H1 (cell line): ENCODE measurements around the gene HDAC10. TPM values are rescaled to one million over a fixed set of nuclear protein-coding genes. Genes with fewer than 3 reads are reported as not detected.

Experiments
- CTCF ChIA-PET: fragments of 300-600 bp; sonication (Branson Sonifier 250); formaldehyde crosslinking; loops from one replicate; lab custom pipeline; 2021; ENCODE audit not compliant: partially characterized antibody; lab: Charles Lee
- POLR2A ChIA-PET: fragments of 300-600 bp; sonication (Branson Sonifier 250); formaldehyde crosslinking; loops from one replicate; lab custom pipeline; 2021; ENCODE audit warnings: inconsistent platforms; ENCODE audit not compliant: partially characterized antibody; lab: Charles Lee
- DNase-seq, 2 experiments: peaks; one replicate each; pipeline versions ENCODE4 v3.0.0 to v3.0.0-alpha.2; 2010 to 2022; ENCODE audit warnings: low spot score in 2 of 2, low read depth in 1 of 2, mixed read lengths in 1 of 2
- FAIRE-seq: peaks from 2 replicates; lab custom pipeline; 2011; peaks lifted over from hg19 to GRCh38; lab: Jason Lieb, UNC
- H2AFZ ChIP-seq: 2 replicates; pipeline ENCODE4 v1.8.1; 2012; ENCODE audit warnings: low read length, inconsistent platforms
- H2AK5ac ChIP-seq: 2 replicates; pipeline ENCODE4 v1.6.1; 2013; ENCODE audit warnings: low read depth, low read length
- H2BK120ac ChIP-seq: replicated peaks from 2 replicates; pipeline ENCODE3; 2013; ENCODE audit warnings: low read depth, low read length, inconsistent platforms
- H2BK12ac ChIP-seq: 2 replicates; pipeline ENCODE4 v1.6.1; 2013; ENCODE audit warnings: low read depth, low read length
- H2BK15ac ChIP-seq: 2 replicates; pipeline ENCODE4 v1.6.1; 2013; ENCODE audit warnings: low read length
- H2BK20ac ChIP-seq: 2 replicates; pipeline ENCODE4 v1.6.1; 2013; ENCODE audit warnings: low read length
- H2BK5ac ChIP-seq: 2 replicates; pipeline ENCODE4 v1.6.1; 2013; ENCODE audit warnings: low read depth, low read length
- H3K14ac ChIP-seq: 2 replicates; pipeline ENCODE4 v1.6.1; 2013; ENCODE audit warnings: inconsistent platforms; ENCODE audit not compliant: insufficient read length
- H3K18ac ChIP-seq: 2 replicates; pipeline ENCODE4 v1.6.1; 2013; ENCODE audit warnings: low read length; ENCODE audit errors: extremely low read depth
- H3K23ac ChIP-seq: 2 replicates; pipeline ENCODE4 v1.6.1; 2013; ENCODE audit warnings: inconsistent platforms; ENCODE audit not compliant: insufficient read length
- H3K23me2 ChIP-seq: 2 replicates; pipeline ENCODE4 v1.6.1; 2013; ENCODE audit warnings: low read depth, low read length
- H3K27ac ChIP-seq: 2 replicates; pipeline ENCODE4 v1.6.1; 2011; ENCODE audit warnings: low read depth, low read length, inconsistent platforms
- H3K27me3 ChIP-seq, 4 experiments: replicated peaks in 1 of 4; 1 replicate in 1 of 4; 2 replicates in 3 of 4; pipeline versions ENCODE4 v1.6.1 to v1.8.1; 2011 to 2013; ENCODE audit warnings: low read length in 3 of 4, mild to moderate bottlenecking in 3 of 4, inconsistent platforms in 2 of 4, mixed read lengths in 2 of 4, moderate library complexity in 1 of 4; ENCODE audit not compliant: control insufficient read depth in 3 of 4, insufficient read depth in 3 of 4; ENCODE audit errors: extremely low read depth in 1 of 4
- H3K36me3 ChIP-seq, 4 experiments: 2 replicates each; pipeline versions ENCODE4 v1.6.1 to v1.8.1; 2011 to 2013; ENCODE audit warnings: mild to moderate bottlenecking in 4 of 4, low read length in 3 of 4, moderate library complexity in 2 of 4, control low read depth in 1 of 4, inconsistent platforms in 1 of 4; ENCODE audit not compliant: insufficient read depth in 4 of 4, control insufficient read depth in 2 of 4
- H3K4ac ChIP-seq: replicated peaks from 2 replicates; pipeline ENCODE3; 2013; ENCODE audit warnings: low read length, low read depth, mixed read lengths, inconsistent platforms; ENCODE audit not compliant: insufficient read length
- H3K4me1 ChIP-seq, 4 experiments: replicated peaks in 1 of 4; 1 replicate in 1 of 4; 2 replicates in 3 of 4; pipeline versions ENCODE4 v1.6.1 to v1.8.1; 2011 to 2013; ENCODE audit warnings: low read length in 3 of 4, inconsistent platforms in 2 of 4, mixed read lengths in 1 of 4; ENCODE audit not compliant: insufficient read depth in 4 of 4, control insufficient read depth in 3 of 4
- H3K4me2 ChIP-seq, 2 experiments: 2 replicates each; pipeline versions ENCODE4 v1.6.1 to v1.8.1; 2011 to 2013; ENCODE audit warnings: low read depth in 2 of 2, low read length in 2 of 2, control low read depth in 1 of 2, inconsistent platforms in 1 of 2, mild to moderate bottlenecking in 1 of 2; ENCODE audit not compliant: insufficient read depth in 1 of 2
- H3K4me3 ChIP-seq, 4 experiments: fragments of 200-600, 300-600 bp in 1 of 4; sonication (generic), shearing (Covaris generic), sonication (Bioruptor Twin) in 1 of 4; 2 replicates each; pipeline versions ENCODE4 v1.5.1 to v1.8.1; 2011 to 2016; ENCODE audit warnings: low read length in 4 of 4, low read depth in 3 of 4, control low read depth in 2 of 4, inconsistent platforms in 2 of 4, mild to moderate bottlenecking in 2 of 4, mixed read lengths in 1 of 4, moderate library complexity in 1 of 4; ENCODE audit not compliant: insufficient read depth in 2 of 4; ENCODE audit errors: extremely low read depth in 1 of 4
- H3K56ac ChIP-seq: replicated peaks from 2 replicates; pipeline ENCODE3; 2013; ENCODE audit warnings: low read depth, mild to moderate bottlenecking, mixed read lengths, low read length, inconsistent platforms; ENCODE audit not compliant: insufficient read length
- H3K79me1 ChIP-seq: 2 replicates; pipeline ENCODE4 v1.6.1; 2013; ENCODE audit warnings: low read depth, low read length, control low read depth
- H3K79me2 ChIP-seq, 2 experiments: 2 replicates each; pipeline versions ENCODE4 v1.6.1 to v1.8.1; 2012 to 2013; ENCODE audit warnings: low read length in 2 of 2, mild to moderate bottlenecking in 2 of 2, inconsistent platforms in 1 of 2; ENCODE audit not compliant: insufficient read depth in 2 of 2, control insufficient read depth in 1 of 2
- H3K9ac ChIP-seq, 4 experiments: replicated peaks in 1 of 4; 1 replicate in 1 of 4; 2 replicates in 3 of 4; pipeline versions ENCODE4 v1.6.1 to v1.8.1; 2011 to 2013; ENCODE audit warnings: low read depth in 3 of 4, low read length in 3 of 4, control low read depth in 2 of 4, mild to moderate bottlenecking in 2 of 4, moderate library complexity in 2 of 4, inconsistent platforms in 1 of 4; ENCODE audit errors: extremely low read depth in 1 of 4
- H3K9me3 ChIP-seq, 2 experiments: 2 replicates each; pipeline versions ENCODE4 v1.6.1 to v1.8.1; 2012 to 2013; ENCODE audit warnings: mild to moderate bottlenecking in 2 of 2, moderate library complexity in 2 of 2, control low read depth in 1 of 2, inconsistent platforms in 1 of 2, low read depth in 1 of 2, low read length in 1 of 2, mixed read lengths in 1 of 2; ENCODE audit not compliant: insufficient read depth in 2 of 2
- H4K20me1 ChIP-seq, 2 experiments: replicated peaks in 1 of 2; 2 replicates each; pipeline versions ENCODE3 to v1.8.1; 2011 to 2013; ENCODE audit warnings: inconsistent platforms in 2 of 2, low read length in 2 of 2, mild to moderate bottlenecking in 1 of 2; ENCODE audit not compliant: insufficient read depth in 2 of 2, control insufficient read depth in 1 of 2
- H4K5ac ChIP-seq: 2 replicates; pipeline ENCODE4 v1.6.1; 2013; ENCODE audit warnings: low read length, low read depth, mixed read lengths, inconsistent platforms; ENCODE audit not compliant: insufficient read length
- H4K8ac ChIP-seq: 2 replicates; pipeline ENCODE4 v1.8.0; 2013; ENCODE audit warnings: mild to moderate bottlenecking, moderate library complexity, low read length, inconsistent platforms; ENCODE audit not compliant: insufficient read depth; ENCODE audit errors: extremely low read depth
- H4K91ac ChIP-seq: replicated peaks from 2 replicates; pipeline ENCODE3; 2013; ENCODE audit warnings: low read length, mixed read lengths, inconsistent platforms; ENCODE audit not compliant: insufficient read length
- CBX5 ChIP-seq: fragments of 300-800, 300-1000 bp; sonication (generic); IDR thresholded peaks from 2 replicates; pipeline ENCODE4 v1.7.1; 2016; ENCODE audit warnings: antibody characterized with exemption, low read length, low read depth
- FOSL1 ChIP-seq: IDR thresholded peaks from 2 replicates; pipeline ENCODE4 v1.6.1; 2011; ENCODE audit warnings: mild to moderate bottlenecking, low read depth, low read length, moderate library complexity; ENCODE audit not compliant: insufficient read depth
- RAD21 ChIP-seq, 2 experiments: IDR thresholded peaks in 1 of 2; conservative IDR thresholded peaks in 1 of 2; 2 replicates each; pipeline ENCODE4 v1.6.1; 2011; ENCODE audit warnings: low read depth in 2 of 2, low read length in 2 of 2, improper control_type of control experiment in 1 of 2, inconsistent platforms in 1 of 2, mild to moderate bottlenecking in 1 of 2, moderate library complexity in 1 of 2
- WGBS, 2 experiments: shearing (Covaris generic) in 1 of 2; methylation state at CpG; one replicate each; pipeline versions ENCODE4 v1.1.6 to v1.1.7; 2013 to 2015; ENCODE audit warnings: low lambda C conversion rate in 2 of 2, mixed read lengths in 2 of 2, inconsistent platforms in 1 of 2, low coverage in 1 of 2, missing lambda C conversion rate in 1 of 2; ENCODE audit not compliant: insufficient replicate concordance in 2 of 2, insufficient coverage in 1 of 2, insufficient read length in 1 of 2; ENCODE audit errors: extremely low coverage in 1 of 2, missing lambda C conversion rate in 1 of 2; 5-methylcytosine and 5-hydroxymethylcytosine counted together
- polyA plus RNA-seq, 7 experiments: library from polyadenylated mRNA; depleted of rRNA in 3 of 7; stranded (reverse) in 5 of 7; unstranded in 2 of 7; fragments of >200 nt in 5 of 7; fragments of 200-250 nt in 2 of 7; gene quantifications; 1 replicate in 5 of 7; 2 replicates in 1 of 7; 4 replicates in 1 of 7; pipeline versions ENCODE4 v1.2.1 to v1.2.3, GENCODE V29; 2011 to 2013; ENCODE audit warnings: missing spikeins in 2 of 7, mixed read lengths in 2 of 7
- total RNA-seq: library from RNA; stranded (reverse); fragmentation: NEBNext Ultra II Directional; extraction: Animal tissue kit (Norgen Biotek cat#: 25700); gene quantifications from 2 replicates; pipeline ENCODE4 v1.2.1, GENCODE V29; 2021
- TF ChIP-seq, protein P1 (sequence below), 3 experiments: IDR thresholded peaks; 1 replicate in 2 of 3; 2 replicates in 1 of 3; pipeline versions ENCODE4 v1.5.1 to v1.6.1; 2011; ENCODE audit warnings: low read length in 3 of 3, mild to moderate bottlenecking in 3 of 3, inconsistent platforms in 2 of 3, low read depth in 1 of 3, moderate library complexity in 1 of 3; ENCODE audit not compliant: insufficient read depth in 1 of 3; ENCODE audit errors: control extremely low read depth in 1 of 3
- TF ChIP-seq, protein P2 (sequence below): IDR thresholded peaks from 2 replicates; pipeline ENCODE4 v1.6.1; 2011; ENCODE audit warnings: low read length, improper control_type of control experiment

The HDAC10 gene
- total and polyA plus RNA-seq, 2 of the 8 experiments (the other 6 are each of a cell fraction or from before 2014, with no cell fraction given), result 11.2 to 26.4 TPM

DNA sequence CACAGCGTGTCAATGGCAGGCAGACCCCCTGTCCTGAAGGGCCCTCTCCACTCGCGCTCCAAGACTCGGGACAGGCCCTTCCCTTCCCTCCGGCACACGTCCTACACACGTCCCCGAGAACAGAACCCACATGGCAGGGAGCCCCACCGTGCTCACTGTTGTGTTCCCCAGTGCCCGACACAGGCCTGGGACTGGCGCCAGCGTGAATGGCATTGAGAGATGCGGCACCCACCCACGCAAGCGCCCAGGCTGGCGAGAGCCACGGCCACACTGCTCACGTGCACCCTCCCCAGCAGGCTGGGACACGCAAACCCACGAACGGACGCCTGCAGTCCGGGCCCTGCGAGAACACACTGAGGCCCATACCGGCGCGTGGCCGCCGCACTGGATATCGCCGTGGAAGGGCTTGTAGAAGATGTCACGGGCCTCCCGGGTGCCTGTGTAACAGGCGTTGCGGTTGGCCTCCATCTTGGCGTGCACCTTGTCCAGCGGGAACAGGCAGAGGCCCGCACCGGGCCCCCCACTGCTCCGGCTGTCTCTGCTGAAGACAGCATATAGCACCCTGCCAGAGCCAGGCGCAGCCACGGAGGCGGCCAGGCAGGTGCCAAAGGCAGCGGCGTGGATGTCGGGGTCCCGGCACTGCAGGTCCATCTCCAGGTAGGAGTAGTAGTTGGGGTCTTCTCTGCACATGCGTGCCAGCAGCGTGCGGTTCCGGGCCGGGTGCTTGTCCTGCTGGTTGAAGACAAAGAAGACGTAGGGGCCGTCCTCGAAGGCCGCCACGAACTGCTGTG is 38.3 kb upstream of the HDAC10 start:
- H3K36me3 ChIP-seq, result peaks cover 5 to 45% (median 11%) of the 10 kb centered on the region in 4 experiments; a peak in 6 of 8 replicates
- peak overlapping the region; percentile 44; the same call in 1 of the 2 replicates for H2BK5ac ChIP-seq
- no peak overlapping the region for H2BK120ac ChIP-seq
- no peak overlapping the region for H2AFZ ChIP-seq
- no peak overlapping the region for H4K5ac ChIP-seq
- no peak overlapping the region for H3K23ac ChIP-seq
- H4K20me1 ChIP-seq, result peaks cover 8 to 32% of the 10 kb centered on the region in 2 experiments
- no peak overlapping the region for H2BK15ac ChIP-seq
- FAIRE-seq (no peak), DNase-seq (no peak)
- no peak overlapping the region for H3K14ac ChIP-seq
- no peak overlapping the region for H4K91ac ChIP-seq
- no peak overlapping the region for H3K56ac ChIP-seq
- no peak overlapping the region for H2AK5ac ChIP-seq
- no peak overlapping the region for H3K27ac ChIP-seq
- H3K23me2 ChIP-seq, result no peaks in the 10 kb centered on the region
- no peaks in the 10 kb centered on the region for H3K27me3 ChIP-seq
- H3K18ac ChIP-seq, result no peak overlapping the region
- peak overlapping the region; percentile 80; the same call in 1 of the 2 replicates for H4K8ac ChIP-seq
- no peak overlapping the region for H3K9ac ChIP-seq
- WGBS, 2 experiments, result 94% methylated on average over 55 of the region's 57 CpGs; no CpG with 5 or more reads in 1 of the 2 experiments
- H3K4me2 ChIP-seq, result no peak overlapping the region
- no peaks in the 10 kb centered on the region for H3K9me3 ChIP-seq
- POLR2A ChIA-PET, result no interaction called here
- TF ChIP-seq FOSL1 (no peak), RAD21 (IDR thresholded peaks at IDR 0.05 in 1 of 2, conservative IDR thresholded peaks at IDR 0.05 in 1 of 2; ENCODE audit: low read depth in 2 of 2, low read length in 2 of 2) (no peak), CBX5 (no peak)
- TF ChIP-seq, protein P1, sequence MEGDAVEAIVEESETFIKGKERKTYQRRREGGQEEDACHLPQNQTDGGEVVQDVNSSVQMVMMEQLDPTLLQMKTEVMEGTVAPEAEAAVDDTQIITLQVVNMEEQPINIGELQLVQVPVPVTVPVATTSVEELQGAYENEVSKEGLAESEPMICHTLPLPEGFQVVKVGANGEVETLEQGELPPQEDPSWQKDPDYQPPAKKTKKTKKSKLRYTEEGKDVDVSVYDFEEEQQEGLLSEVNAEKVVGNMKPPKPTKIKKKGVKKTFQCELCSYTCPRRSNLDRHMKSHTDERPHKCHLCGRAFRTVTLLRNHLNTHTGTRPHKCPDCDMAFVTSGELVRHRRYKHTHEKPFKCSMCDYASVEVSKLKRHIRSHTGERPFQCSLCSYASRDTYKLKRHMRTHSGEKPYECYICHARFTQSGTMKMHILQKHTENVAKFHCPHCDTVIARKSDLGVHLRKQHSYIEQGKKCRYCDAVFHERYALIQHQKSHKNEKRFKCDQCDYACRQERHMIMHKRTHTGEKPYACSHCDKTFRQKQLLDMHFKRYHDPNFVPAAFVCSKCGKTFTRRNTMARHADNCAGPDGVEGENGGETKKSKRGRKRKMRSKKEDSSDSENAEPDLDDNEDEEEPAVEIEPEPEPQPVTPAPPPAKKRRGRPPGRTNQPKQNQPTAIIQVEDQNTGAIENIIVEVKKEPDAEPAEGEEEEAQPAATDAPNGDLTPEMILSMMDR (IDR thresholded peaks at IDR 0.05; ENCODE audit: control extremely low read depth in 1 of 3, insufficient read depth in 1 of 3, low read depth in 1 of 3, low read length in 3 of 3), result no peak
- TF ChIP-seq, protein P2, sequence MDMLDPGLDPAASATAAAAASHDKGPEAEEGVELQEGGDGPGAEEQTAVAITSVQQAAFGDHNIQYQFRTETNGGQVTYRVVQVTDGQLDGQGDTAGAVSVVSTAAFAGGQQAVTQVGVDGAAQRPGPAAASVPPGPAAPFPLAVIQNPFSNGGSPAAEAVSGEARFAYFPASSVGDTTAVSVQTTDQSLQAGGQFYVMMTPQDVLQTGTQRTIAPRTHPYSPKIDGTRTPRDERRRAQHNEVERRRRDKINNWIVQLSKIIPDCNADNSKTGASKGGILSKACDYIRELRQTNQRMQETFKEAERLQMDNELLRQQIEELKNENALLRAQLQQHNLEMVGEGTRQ, result no peak
- peaks cover 0 to 19% (median 17%) of the 10 kb centered on the region in 4 experiments; a peak in 6 of 7 replicates for H3K4me1 ChIP-seq
- H2BK20ac ChIP-seq, result no peak overlapping the region
- H3K79me1 ChIP-seq, result peaks cover 11% of the 10 kb centered on the region
- CTCF ChIA-PET, result interaction anchor here (1.2 to 3.7 kb wide), 3 partner anchors 9 to 15 kb away, joined by 5 to 27 read pairs (median 11); no protein-coding TSS in a partner anchor
- H2BK12ac ChIP-seq, result no peak overlapping the region
- peaks cover 0 to 28% of the 10 kb centered on the region in 2 experiments; a peak in 2 of 4 replicates for H3K79me2 ChIP-seq
- H3K4ac ChIP-seq, result no peak overlapping the region
- H3K4me3 ChIP-seq, result no peak overlapping the region
